GM19372 (cell line): ENCODE results near the gene SOAT2.

Experiments used
- ATAC-seq: cut with Tn5 transposase; IDR thresholded peaks from one replicate; pipeline ENCODE4 v1.9.1; 2021; ENCODE audit warnings: mild to moderate bottlenecking, low read depth, moderate library complexity; ENCODE audit not compliant: unreplicated experiment

The SOAT2 gene

GRCh38 chr12:53173085-53173715 lies 69.9 kb downstream of the SOAT2 start:
- no peak for ATAC-seq
